Small intestine (tissue), 7 donors: ENCODE data around the gene ETV5. TPM values are rescaled to one million over a fixed set of nuclear protein-coding genes. Genes with fewer than 3 reads are reported as not detected.

Experiments
- DNase-seq, 2 donors: peaks; one replicate each; pipeline versions ENCODE4 v3.0.0 to v3.0.0-alpha.2; 2013
- FAIRE-seq: peaks from 2 replicates; lab custom pipeline; 2012; peaks lifted over from hg19 to GRCh38; lab: Jason Lieb, UNC
- H3K27ac ChIP-seq, 3 donors: one replicate each; pipeline ENCODE4 v1.5.1; 2013; ENCODE audit warnings: low read length in 2 of 3, mild to moderate bottlenecking in 2 of 3, control low read depth in 1 of 3, inconsistent platforms in 1 of 3, low read depth in 1 of 3, moderate library complexity in 1 of 3
- H3K27me3 ChIP-seq, 3 donors: one replicate each; pipeline ENCODE4 v1.6.1; 2013; ENCODE audit warnings: low read length in 3 of 3, inconsistent platforms in 1 of 3; ENCODE audit not compliant: control insufficient read depth in 3 of 3, insufficient read depth in 3 of 3
- H3K36me3 ChIP-seq, 3 donors: one replicate each; pipeline ENCODE4 v1.6.1; 2013; ENCODE audit warnings: low read length in 3 of 3, inconsistent platforms in 1 of 3, low read depth in 1 of 3, mild to moderate bottlenecking in 1 of 3, moderate library complexity in 1 of 3; ENCODE audit not compliant: control insufficient read depth in 3 of 3, insufficient read depth in 2 of 3
- H3K4me1 ChIP-seq, 3 donors: one replicate each; pipeline ENCODE4 v1.6.1; 2013; ENCODE audit warnings: low read length in 2 of 3, inconsistent platforms in 1 of 3, low read depth in 1 of 3, mild to moderate bottlenecking in 1 of 3, moderate library complexity in 1 of 3; ENCODE audit not compliant: control insufficient read depth in 3 of 3, insufficient read depth in 2 of 3
- H3K4me3 ChIP-seq, 3 donors: one replicate each; pipeline ENCODE4 v1.5.1; 2013; ENCODE audit warnings: low read length in 3 of 3, control low read depth in 1 of 3, inconsistent platforms in 1 of 3, low read depth in 1 of 3, mild to moderate bottlenecking in 1 of 3, moderate library complexity in 1 of 3
- H3K9me3 ChIP-seq, 2 donors: one replicate each; pipeline ENCODE4 v1.6.1; 2013; ENCODE audit warnings: low read depth in 1 of 2, low read length in 1 of 2; ENCODE audit not compliant: control insufficient read depth in 2 of 2, insufficient read depth in 1 of 2
- WGBS, 3 donors: extraction: QIAGEN DNeasy Blood & Tissue Kit; methylation state at CpG; one replicate each; pipeline ENCODE4 v1.1.7; 2013; 5-methylcytosine and 5-hydroxymethylcytosine counted together
- polyA plus RNA-seq, 4 donors: library from polyadenylated mRNA; stranded (reverse) in 3 of 4; unstranded in 1 of 4; fragments of 200-250 nt in 3 of 4; fragments of 120-200 nt in 1 of 4; gene quantifications; one replicate each; pipeline versions ENCODE4 v1.2.1 to v1.2.3, GENCODE V29; 2013
- donor health status: healthy with polysubstance abuse.
- donor health status: control.
- donor health status: control.
- donor health status: Bipolar disorder and iron deficiency.
- donor health status: healthy.

Gene ETV5
- polyA plus RNA-seq, 4 donors = 0.45 to 4.4 (median 3.3) TPM

- H3K4me1 ChIP-seq = no peaks in the 10 kb centered on the region
- DNase-seq (no peak), FAIRE-seq (no peak)
- H3K27ac ChIP-seq = no peak overlapping the region
- no peak overlapping the region for H3K4me3 ChIP-seq
- H3K36me3 ChIP-seq = no peaks in the 10 kb centered on the region
- no peaks in the 10 kb centered on the region for H3K9me3 ChIP-seq
- H3K27me3 ChIP-seq = no peaks in the 10 kb centered on the region
Observed at GRCh38 chr3:186073641-186074040, 35.2 kb downstream of the ETV5 start.

- WGBS, 3 donors = 49 to 60% (median 56%) methylated on average over 9 of the region's 9 CpGs
- DNase-seq (no peak), FAIRE-seq (no peak)
- Histone ChIP-seq H3K4me1 (no peaks in the 10 kb centered on the region), H3K4me3 (no peak overlapping the region), H3K9me3 (no peaks in the 10 kb centered on the region), H3K27ac (no peak overlapping the region), H3K27me3 (no peaks in the 10 kb centered on the region), H3K36me3 (no peaks in the 10 kb centered on the region)
Observed at GRCh38 chr3:186070996-186071395, 37.9 kb downstream of the ETV5 start.

- peaks cover 0 to 2% (median 0%) of the 10 kb centered on the region in 3 donors for H3K36me3 ChIP-seq
- no peaks in the 10 kb centered on the region for H3K9me3 ChIP-seq
- no peak for FAIRE-seq
- H3K4me3 ChIP-seq = no peak overlapping the region
- 51 to 61% (median 61%) methylated on average over 1 of the region's 1 CpG for WGBS, 3 donors
- H3K4me1 ChIP-seq = no peaks in the 10 kb centered on the region
- no peak overlapping the region for H3K27ac ChIP-seq
- no peaks in the 10 kb centered on the region for H3K27me3 ChIP-seq
- no peak for DNase-seq
Observed at GRCh38 chr3:186070550-186070949, 38.3 kb downstream of the ETV5 start.

- Histone ChIP-seq H3K36me3 (peaks cover 0 to 2% (median 0%) of the 10 kb centered on the region in 3 donors), H3K9me3 (no peaks in the 10 kb centered on the region), H3K4me3 (no peak overlapping the region), H3K27ac (no peak overlapping the region), H3K4me1 (no peaks in the 10 kb centered on the region), H3K27me3 (no peaks in the 10 kb centered on the region)
- 90 to 95% (median 93%) methylated on average over 9 of the region's 9 CpGs for WGBS, 3 donors
- FAIRE-seq = no peak
- no peak for DNase-seq
Observed at GRCh38 chr3:186070133-186070532, 38.8 kb downstream of the ETV5 start.

- Histone ChIP-seq H3K27me3 (no peaks in the 10 kb centered on the region), H3K4me3 (no peak overlapping the region), H3K4me1 (no peaks in the 10 kb centered on the region), H3K36me3 (peaks cover 0 to 2% (median 0%) of the 10 kb centered on the region in 3 donors), H3K27ac (no peak overlapping the region), H3K9me3 (no peaks in the 10 kb centered on the region)
- FAIRE-seq (no peak), DNase-seq (no peak)
- 93 to 95% (median 94%) methylated on average over 9 of the region's 9 CpGs for WGBS, 3 donors
Observed at GRCh38 chr3:186069199-186069598, 39.7 kb downstream of the ETV5 start.

GRCh38 chr3:186068243-186068552 is 40.7 kb downstream of the ETV5 start:
- WGBS, 3 donors = 35 to 49% (median 44%) methylated on average over 2 of the region's 2 CpGs
- Histone ChIP-seq H3K27me3 (no peaks in the 10 kb centered on the region), H3K4me1 (no peaks in the 10 kb centered on the region), H3K4me3 (no peak overlapping the region), H3K36me3 (peaks cover 0 to 2% (median 0%) of the 10 kb centered on the region in 3 donors), H3K9me3 (no peaks in the 10 kb centered on the region), H3K27ac (no peak overlapping the region)
- FAIRE-seq (no peak), DNase-seq (no peak)

- WGBS, 3 donors = 55 to 66% (median 58%) methylated on average over 9 of the region's 9 CpGs
Observed at GRCh38 chr3:186067360-186068242, 41.3 kb downstream of the ETV5 start.

GRCh38 chr3:186060222-186060621 is 48.7 kb downstream of the ETV5 start:
- Histone ChIP-seq H3K4me1 (no peaks in the 10 kb centered on the region), H3K9me3 (no peaks in the 10 kb centered on the region), H3K36me3 (no peaks in the 10 kb centered on the region), H3K27me3 (no peaks in the 10 kb centered on the region), H3K4me3 (no peak overlapping the region), H3K27ac (no peak overlapping the region)
- no peak for FAIRE-seq
- no peak for DNase-seq
- 69 to 78% (median 72%) methylated on average over 3 of the region's 3 CpGs for WGBS, 3 donors

More at GRCh38 chr3:186067360-186068242, 41.3 kb downstream of the ETV5 start:
- FAIRE-seq (no peak), DNase-seq (no peak)
- Histone ChIP-seq H3K36me3 (peaks cover 0 to 2% (median 0%) of the 10 kb centered on the region in 3 donors), H3K4me1 (no peaks in the 10 kb centered on the region), H3K9me3 (no peaks in the 10 kb centered on the region), H3K27me3 (no peaks in the 10 kb centered on the region), H3K4me3 (no peak overlapping the region), H3K27ac (no peak overlapping the region)
